OCI-LY7 (cell line): ENCODE data around the gene PKIB. TPM values are rescaled to one million over a fixed set of nuclear protein-coding genes. Genes with fewer than 3 reads are reported as not detected.
"Not testable (repeated sequence)": the region's sequence is repeated elsewhere in the genome, so short reads cannot be mapped to it uniquely, and the experiment has no call there.

ENCODE experiments used
- BruUV-seq: library from RNA; stranded (reverse); fragments of 400-500 nt; replicated peaks from 2 replicates; lab custom pipeline; 2021; lab: Mats Ljungman, UMichigan
- CTCF ChIA-PET: fragments of 300-600 bp; sonication (Branson Sonifier 250); formaldehyde crosslinking; loops from one replicate; lab custom pipeline; 2022; ENCODE audit warnings: antibody characterized with exemption; ENCODE audit not compliant: unreplicated experiment; lab: Charles Lee
- POLR2A ChIA-PET: fragments of 300-600 bp; sonication (Branson Sonifier 250); formaldehyde crosslinking; loops from one replicate; lab custom pipeline; 2022; ENCODE audit warnings: antibody characterized with exemption; lab: Charles Lee
- DNase-seq: peaks from one replicate; pipeline ENCODE4 v3.0.0-alpha.2; 2015; ENCODE audit warnings: low spot score
- H2AFZ ChIP-seq: fragments of 200-600 bp; sonication (generic), shearing (Covaris generic); 2 replicates; pipeline ENCODE4 v1.6.1; 2014; ENCODE audit warnings: mild to moderate bottlenecking, antibody characterized with exemption, low read length, moderate library complexity
- H3K27ac ChIP-seq: fragments of 200-600 bp; sonication (generic); 2 replicates; pipeline ENCODE4 v1.5.1; 2014; ENCODE audit warnings: mixed run types, low read depth, mild to moderate bottlenecking, moderate library complexity, low read length, inconsistent platforms; ENCODE audit not compliant: poor library complexity, severe bottlenecking
- H3K36me3 ChIP-seq: fragments of 200-600 bp; sonication (generic); 2 replicates; pipeline ENCODE4 v1.6.1; 2014; ENCODE audit warnings: mild to moderate bottlenecking, antibody characterized with exemption, low read length, moderate library complexity, mixed read lengths; ENCODE audit not compliant: insufficient read depth
- H3K4me1 ChIP-seq: fragments of 200-600 bp; sonication (generic); 2 replicates; pipeline ENCODE4 v1.5.1; 2014; ENCODE audit warnings: mild to moderate bottlenecking, low read length; ENCODE audit not compliant: insufficient read depth, poor library complexity, severe bottlenecking
- H3K4me2 ChIP-seq: fragments of 200-600 bp; sonication (generic); 2 replicates; pipeline ENCODE4 v1.6.1; 2014; ENCODE audit warnings: mild to moderate bottlenecking, low read length
- H3K4me3 ChIP-seq: fragments of 200-600 bp; sonication (generic); 2 replicates; pipeline ENCODE4 v1.5.1; 2014; ENCODE audit warnings: mild to moderate bottlenecking, low read depth, low read length; ENCODE audit not compliant: poor library complexity, severe bottlenecking
- H3K79me2 ChIP-seq: fragments of 200-600 bp; sonication (generic); 2 replicates; pipeline ENCODE4 v1.6.1; 2016; ENCODE audit warnings: low read depth, mild to moderate bottlenecking, low read length, moderate library complexity, mixed read lengths; ENCODE audit not compliant: insufficient read depth
- H3K9me2 ChIP-seq: fragments of 200-600 bp; sonication (generic); 2 replicates; pipeline ENCODE4 v1.6.1; 2016; ENCODE audit warnings: mild to moderate bottlenecking, low read length, mixed read lengths; ENCODE audit not compliant: insufficient read depth
- H3K9me3 ChIP-seq: fragments of 200-600 bp; sonication (generic); 2 replicates; pipeline ENCODE4 v1.6.1; 2014; ENCODE audit warnings: mild to moderate bottlenecking, mixed run types, low read length, mixed read lengths
- H4K20me1 ChIP-seq: fragments of 200-600 bp; sonication (generic); 2 replicates; pipeline ENCODE4 v1.6.1; 2014; ENCODE audit warnings: mild to moderate bottlenecking, antibody characterized with exemption, low read length, moderate library complexity, mixed read lengths; ENCODE audit not compliant: insufficient read depth
- EZH2phosphoT487 ChIP-seq: fragments of 200-600 bp; sonication (generic); IDR thresholded peaks from 2 replicates; pipeline ENCODE4 v1.6.1; 2018; ENCODE audit warnings: low read depth, borderline replicate concordance, mild to moderate bottlenecking, mixed run types, antibody characterized with exemption, low read length, moderate library complexity, mixed read lengths
- intact Hi-C: fragments of 100-400 bp; cut with micrococcal nuclease; formaldehyde crosslinking; loops from one replicate; pipeline ENCODE4 v1.10.0; 2022; ENCODE audit not compliant: unreplicated experiment
- total RNA-seq, 2 experiments: library from RNA; depleted of rRNA in 1 of 2; stranded (reverse); fragments of >200 nt in 1 of 2; shearing (Covaris generic) in 1 of 2; gene quantifications; 2 replicates each; pipeline ENCODE4 v1.2.3, GENCODE V29; 2014 to 2022
- TF ChIP-seq, protein P1 (sequence below): fragments of 200-600 bp; sonication (generic); conservative IDR thresholded peaks from 2 replicates; pipeline ENCODE4 v1.5.1; 2014; ENCODE audit warnings: mild to moderate bottlenecking, antibody characterized with exemption, low read length, moderate library complexity, mixed read lengths

The PKIB gene
- total RNA-seq, 2 experiments from 2014 or later: 0.46 TPM; not detected in 1

DNA sequence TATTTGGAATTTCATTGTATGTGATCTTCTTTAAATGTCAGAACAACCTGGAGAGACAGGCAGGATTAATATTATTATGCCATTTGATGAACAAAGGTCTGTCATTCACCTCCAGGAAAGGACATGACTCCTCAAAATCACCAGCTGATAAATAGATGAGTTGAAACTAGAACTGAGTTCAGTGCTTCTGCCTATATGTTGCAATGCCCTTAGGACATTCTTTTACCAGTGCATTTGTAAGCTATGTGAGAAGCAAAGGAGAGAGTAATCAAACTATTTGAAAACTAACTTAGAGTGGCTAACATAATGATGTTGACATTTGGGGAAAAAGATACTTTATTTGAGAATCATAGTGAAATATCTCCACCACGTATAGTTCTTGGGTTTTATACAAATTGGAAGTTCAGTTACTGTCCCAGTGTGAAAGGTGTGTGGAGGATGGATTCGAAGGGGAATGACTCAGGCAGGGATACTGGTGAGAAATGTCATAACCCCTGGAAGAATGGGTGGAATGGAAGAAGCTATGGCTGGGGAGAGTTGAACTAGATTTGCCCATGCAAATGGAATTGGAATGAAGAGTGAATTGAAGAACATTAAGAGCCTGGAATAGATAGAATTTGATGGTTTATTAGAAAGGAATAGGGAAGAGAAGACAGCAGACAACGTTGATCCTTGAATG is 21.5 kb downstream of the PKIB start:
- Histone ChIP-seq H3K4me3 (no peak overlapping the region), H4K20me1 (no peaks in the 10 kb centered on the region), H3K4me2 (no peak overlapping the region), H2AFZ (no peak overlapping the region), H3K9me3 (no peaks in the 10 kb centered on the region), H3K4me1 (no peaks in the 10 kb centered on the region), H3K36me3 (no peaks in the 10 kb centered on the region), H3K9me2 (no peaks in the 10 kb centered on the region), H3K27ac (no peak overlapping the region), H3K79me2 (no peaks in the 10 kb centered on the region)
- no peak for DNase-seq
- POLR2A ChIA-PET: no interaction called here
- TF ChIP-seq, protein P1, sequence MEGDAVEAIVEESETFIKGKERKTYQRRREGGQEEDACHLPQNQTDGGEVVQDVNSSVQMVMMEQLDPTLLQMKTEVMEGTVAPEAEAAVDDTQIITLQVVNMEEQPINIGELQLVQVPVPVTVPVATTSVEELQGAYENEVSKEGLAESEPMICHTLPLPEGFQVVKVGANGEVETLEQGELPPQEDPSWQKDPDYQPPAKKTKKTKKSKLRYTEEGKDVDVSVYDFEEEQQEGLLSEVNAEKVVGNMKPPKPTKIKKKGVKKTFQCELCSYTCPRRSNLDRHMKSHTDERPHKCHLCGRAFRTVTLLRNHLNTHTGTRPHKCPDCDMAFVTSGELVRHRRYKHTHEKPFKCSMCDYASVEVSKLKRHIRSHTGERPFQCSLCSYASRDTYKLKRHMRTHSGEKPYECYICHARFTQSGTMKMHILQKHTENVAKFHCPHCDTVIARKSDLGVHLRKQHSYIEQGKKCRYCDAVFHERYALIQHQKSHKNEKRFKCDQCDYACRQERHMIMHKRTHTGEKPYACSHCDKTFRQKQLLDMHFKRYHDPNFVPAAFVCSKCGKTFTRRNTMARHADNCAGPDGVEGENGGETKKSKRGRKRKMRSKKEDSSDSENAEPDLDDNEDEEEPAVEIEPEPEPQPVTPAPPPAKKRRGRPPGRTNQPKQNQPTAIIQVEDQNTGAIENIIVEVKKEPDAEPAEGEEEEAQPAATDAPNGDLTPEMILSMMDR: no peak
- no peak for TF ChIP-seq EZH2phosphoT487
- no TSS peak for BruUV-seq
- CTCF ChIA-PET: no interaction called here
- intact Hi-C loops: no loop called here

DNA sequence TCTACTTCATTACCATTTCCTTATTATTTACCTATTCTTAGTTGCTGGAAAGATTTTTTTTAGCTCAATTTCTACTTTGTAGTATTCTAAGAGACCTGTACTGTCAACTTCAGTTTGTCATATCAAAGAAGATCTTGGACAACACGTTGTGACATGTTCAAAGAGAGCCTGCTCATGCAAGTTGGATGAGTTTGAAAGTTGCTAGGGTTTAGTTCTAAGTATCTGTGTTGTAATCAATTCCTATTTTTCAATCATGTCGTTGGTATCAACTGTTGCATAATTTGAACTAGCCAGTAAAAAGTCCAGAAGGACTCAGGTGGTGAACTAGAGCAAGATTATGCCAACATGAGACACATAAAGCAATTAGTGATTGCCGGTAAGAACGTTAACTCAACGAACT is 30.2 kb downstream of the PKIB start:
- Histone ChIP-seq H3K9me3 (no peaks in the 10 kb centered on the region), H3K4me1 (no peaks in the 10 kb centered on the region), H3K4me3 (no peak overlapping the region), H2AFZ (no peak overlapping the region), H3K27ac (no peak overlapping the region), H4K20me1 (no peaks in the 10 kb centered on the region), H3K9me2 (no peaks in the 10 kb centered on the region), H3K4me2 (no peak overlapping the region), H3K36me3 (no peaks in the 10 kb centered on the region), H3K79me2 (no peaks in the 10 kb centered on the region)
- intact Hi-C loops: no loop called here
- ChIA-PET POLR2A (interaction anchor here (0.6 kb wide), 1 partner anchor 11 kb away, joined by 3 read pairs; no protein-coding TSS in a partner anchor), CTCF (no interaction called here)
- BruUV-seq: no TSS peak
- no peak for TF ChIP-seq EZH2phosphoT487
- TF ChIP-seq, protein P1: no peak
- DNase-seq: no peak

DNA sequence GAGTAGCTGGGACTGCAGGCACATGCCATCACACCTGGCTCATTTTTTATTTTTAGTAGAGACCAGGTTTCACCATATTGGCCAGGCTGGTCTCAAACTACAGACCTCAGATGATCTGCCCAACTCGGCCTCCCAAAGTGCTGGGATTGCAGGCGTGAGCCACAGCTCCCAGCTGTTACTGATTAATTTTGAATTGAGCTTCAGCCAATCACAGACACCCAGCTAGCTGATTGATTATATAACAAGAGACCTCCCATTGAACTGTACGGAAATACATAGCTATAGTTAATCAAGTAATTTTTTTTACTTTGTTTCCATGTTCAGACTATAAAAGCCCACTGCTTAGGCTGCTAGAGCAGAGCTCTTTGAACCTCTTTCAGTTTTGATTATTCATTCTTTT is 31.6 kb downstream of the PKIB start:
- ChIA-PET POLR2A (interaction anchor here (0.8 to 1.4 kb wide), 3 partner anchors 8 to 21 kb away, joined by 3 to 5 read pairs (median 3); no protein-coding TSS in a partner anchor), CTCF (no interaction called here)
- H3K79me2 ChIP-seq: no peaks in the 10 kb centered on the region
- H3K9me2 ChIP-seq: no peaks in the 10 kb centered on the region
- TF ChIP-seq, protein P1: no peak
- no peak for TF ChIP-seq EZH2phosphoT487
- H3K4me3 ChIP-seq: no peak overlapping the region
- H2AFZ ChIP-seq: no peak overlapping the region
- no peak overlapping the region for H3K4me2 ChIP-seq
- intact Hi-C loops: no loop called here
- H3K36me3 ChIP-seq: no peaks in the 10 kb centered on the region
- no peaks in the 10 kb centered on the region for H3K4me1 ChIP-seq
- BruUV-seq: no TSS peak
- H4K20me1 ChIP-seq: no peaks in the 10 kb centered on the region
- no peaks in the 10 kb centered on the region for H3K9me3 ChIP-seq
- no peak for DNase-seq
- H3K27ac ChIP-seq: no peak overlapping the region

DNA sequence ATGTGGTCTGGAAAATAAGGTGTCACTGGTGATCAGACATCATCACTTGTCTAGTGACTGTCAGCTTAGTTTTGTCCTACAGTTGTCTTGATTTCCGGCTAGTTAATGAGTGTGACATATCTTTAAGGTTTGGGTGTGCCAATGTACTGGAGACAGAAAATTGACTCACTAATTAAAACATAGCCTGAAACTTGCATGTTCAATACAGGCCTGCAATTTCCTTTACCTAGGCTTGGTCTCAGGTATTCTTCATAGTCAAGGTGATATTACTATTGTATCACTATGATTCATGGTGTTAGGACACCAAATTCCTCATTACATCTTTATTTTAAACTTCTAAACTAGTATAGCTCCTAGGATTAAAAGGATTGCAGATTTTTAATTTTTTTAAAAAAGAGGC is 32.4 kb downstream of the PKIB start:
- CTCF ChIA-PET, H3K4me3 ChIP-seq, H3K9me3 ChIP-seq, H2AFZ ChIP-seq, BruUV-seq, H3K79me2 ChIP-seq, H3K4me1 ChIP-seq, H3K9me2 ChIP-seq, intact Hi-C loops, H4K20me1 ChIP-seq, H3K27ac ChIP-seq, H3K4me2 ChIP-seq, H3K36me3 ChIP-seq, DNase-seq: not testable (repeated sequence)
- POLR2A ChIA-PET: interaction anchor here (0.8 to 1.4 kb wide), 4 partner anchors 9 to 20 kb away, joined by 3 to 5 read pairs (median 3); no protein-coding TSS in a partner anchor
